Stimulated activated CD4-positive, alpha-beta T cell treated with anti-CD3 and anti-CD28 coated beads, TNF-alpha, amount 100 ng/mL, for 1 hour (primary cell): ENCODE results near the gene DGKE.

Experiments
- DNase-seq, 3 donors: peaks; one replicate each; pipeline ENCODE4 v3.0.0-alpha.2; 2020; ENCODE audit warnings: low read depth in 3 of 3, low spot score in 1 of 3

Gene DGKE

DNA sequence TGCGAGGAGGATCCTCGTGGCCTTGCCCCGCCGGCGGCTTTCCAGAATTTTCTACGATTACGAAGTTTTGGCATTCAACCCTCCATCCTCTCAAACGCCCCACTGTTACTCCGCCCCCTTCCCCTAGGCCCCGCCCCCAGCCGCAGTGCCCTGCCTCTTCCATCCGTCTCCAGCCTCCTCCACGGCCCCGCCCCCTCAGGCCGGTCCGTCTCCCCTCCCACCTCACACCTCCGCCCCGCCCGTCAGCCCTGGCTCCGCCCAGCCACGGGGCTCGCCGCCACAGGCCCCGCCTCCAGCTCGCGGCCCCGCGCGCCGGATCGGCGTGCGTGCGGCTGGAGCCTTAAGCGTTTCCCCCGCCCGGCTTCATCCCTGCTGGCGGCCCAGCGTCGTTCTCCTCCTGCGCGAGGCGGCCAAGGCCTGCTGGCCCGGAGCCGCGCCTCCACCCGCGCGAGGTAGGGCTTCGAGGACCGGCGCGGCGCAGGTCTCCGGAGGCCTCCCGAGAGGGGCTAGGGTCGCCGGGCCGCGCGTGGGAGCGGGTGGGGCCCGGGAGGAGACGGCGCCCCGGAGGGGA lies at the start of gene DGKE, which contains the start of gene C17orf67:
Gene DGKE (plus strand): TSS at position 343 of the 571 bp plus-strand sequence. CDS start 645 bp downstream, outside the sequence.
Gene C17orf67 (minus strand): TSS at position 112 of the 571 bp plus-strand sequence. CDS start 18,110 bp downstream, outside the sequence.
- DNase-seq, result peak; percentile 98 to 99 (median 99)

DNA sequence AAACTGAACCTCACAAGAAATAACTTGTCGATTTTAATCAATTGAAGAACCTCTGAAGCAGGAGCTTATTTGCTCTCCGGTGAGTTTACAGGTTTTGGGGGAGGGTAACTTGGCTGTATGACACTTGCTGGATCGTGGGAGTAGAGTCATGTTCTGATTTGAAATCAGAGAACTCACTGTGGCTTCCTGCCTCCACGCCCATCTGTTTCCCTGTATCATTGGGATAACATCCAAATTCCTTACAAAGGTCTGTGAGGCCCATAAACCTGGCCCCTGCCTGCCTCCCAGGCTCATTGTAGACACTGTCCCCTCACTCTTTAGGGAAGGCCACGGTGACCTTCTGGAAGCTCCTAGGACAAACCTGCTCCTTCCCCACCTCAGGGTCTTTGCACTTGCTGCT lies 48.5 kb upstream of the DGKE start:
- no peak for DNase-seq

DNA sequence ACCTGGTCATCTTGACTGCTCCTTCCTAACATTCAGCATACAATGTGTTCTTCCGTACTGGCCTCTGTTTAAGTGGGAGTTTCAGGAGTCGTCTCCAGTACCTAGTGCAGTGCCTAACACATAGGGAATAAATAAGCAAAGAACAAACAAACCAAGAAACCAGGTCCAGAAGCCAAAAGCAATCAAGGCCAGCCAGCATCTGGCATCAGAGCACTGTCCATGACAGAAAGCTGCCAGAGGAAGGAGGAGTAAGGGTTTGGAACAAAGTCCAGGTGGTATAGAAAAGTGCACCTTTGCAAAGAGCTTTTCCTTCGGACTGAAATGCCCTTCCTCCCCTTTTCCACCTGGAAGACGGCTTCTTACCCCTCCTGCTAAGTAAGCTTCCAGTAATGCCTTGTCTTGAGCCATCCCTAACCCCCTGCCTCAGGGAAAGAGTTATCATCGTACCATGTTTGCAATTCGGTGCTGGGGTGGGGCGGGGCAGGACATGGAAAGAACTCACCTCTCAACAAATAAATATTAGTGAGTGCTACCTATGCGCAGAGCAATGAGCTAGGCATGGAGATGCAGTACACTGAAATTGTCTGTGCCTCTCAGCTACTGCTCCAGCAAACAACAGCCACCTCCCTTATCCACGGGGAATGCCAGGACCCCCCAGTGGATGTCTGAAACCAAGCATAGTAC lies 47.8 kb upstream of the DGKE start:
- DNase-seq, result no peak

DNA sequence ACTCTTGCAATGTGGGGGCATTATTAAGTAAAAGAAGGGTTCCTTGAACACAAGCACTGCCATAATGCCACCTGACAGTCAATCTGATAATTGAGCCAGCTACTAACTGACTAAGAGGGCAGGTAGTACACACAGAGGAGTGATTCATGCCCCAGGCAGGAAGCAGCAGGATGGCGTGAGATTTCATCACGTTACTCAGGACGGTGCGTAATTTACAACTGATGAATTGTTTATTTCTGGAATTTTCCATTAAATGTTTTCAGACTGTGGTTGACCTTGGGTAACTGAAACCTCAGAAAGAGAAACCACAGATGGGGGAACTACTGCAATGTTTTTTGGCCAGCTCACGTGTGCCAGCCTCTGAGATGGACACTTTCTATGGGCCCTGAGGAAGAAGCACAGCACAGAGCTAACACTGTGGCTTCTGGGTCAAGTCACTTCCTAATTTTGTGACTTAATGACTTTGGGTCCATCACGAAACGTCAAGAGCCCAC lies 46.9 kb upstream of the DGKE start:
- peak in 1 of 3 donors; percentile 3 for DNase-seq

DNA sequence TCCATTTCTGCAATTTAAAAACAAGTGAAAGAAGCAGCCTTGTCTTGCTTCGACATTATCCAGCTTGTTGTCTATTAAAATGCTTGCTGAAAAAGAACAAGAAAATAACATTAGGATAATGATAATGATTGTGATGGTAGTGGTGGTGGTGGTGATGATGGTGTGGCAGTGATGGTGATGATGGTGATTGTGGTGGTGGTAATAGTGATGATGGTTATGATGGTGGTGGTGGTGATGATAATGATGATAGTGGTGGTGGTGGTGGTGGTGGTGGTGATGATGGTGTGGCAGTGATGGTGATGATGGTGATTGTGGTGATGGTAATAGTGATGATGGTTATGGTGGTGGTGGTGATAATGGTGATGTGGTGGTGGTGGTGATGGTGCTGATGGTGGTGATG lies 41.7 kb upstream of the DGKE start:
- DNase-seq, result no peak

DNA sequence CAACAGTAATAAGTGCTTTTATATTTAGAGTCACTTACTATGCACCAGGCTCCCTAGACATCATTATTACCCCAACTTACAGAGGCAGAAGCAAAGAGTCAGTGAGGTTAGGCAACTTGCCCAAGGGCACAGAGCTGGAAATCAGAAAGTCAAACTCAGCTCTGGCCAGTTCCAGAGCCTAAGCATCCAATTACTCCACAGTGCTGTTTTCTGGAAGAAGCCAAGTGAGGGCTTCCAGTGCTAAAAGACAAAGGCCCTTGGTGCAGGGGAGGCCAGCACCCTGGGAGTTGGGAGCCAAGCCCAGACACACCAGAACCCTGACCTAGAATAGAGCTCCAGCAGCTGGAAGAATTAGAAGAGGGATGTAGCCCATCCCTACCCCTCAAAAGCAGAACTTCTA lies 40.4 kb upstream of the DGKE start:
- DNase-seq, result no peak

DNA sequence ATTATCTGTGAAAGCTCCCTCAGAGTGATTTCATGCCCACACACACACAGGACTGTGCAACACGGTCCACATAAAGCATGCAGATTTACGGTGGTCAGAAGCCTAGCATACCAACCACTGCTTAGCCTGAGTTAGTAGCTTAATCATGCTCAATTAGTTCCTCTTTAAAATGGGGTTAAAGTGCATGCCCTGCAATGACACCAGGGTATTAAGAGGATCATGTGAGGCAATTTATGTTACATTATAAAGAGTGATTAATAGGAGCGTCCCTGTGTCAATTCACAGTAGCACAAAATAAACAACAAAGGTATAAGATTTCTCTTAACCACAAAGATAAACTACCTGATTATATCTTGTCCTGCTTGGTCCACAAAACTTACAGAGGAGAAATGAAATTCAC lies 40.0 kb upstream of the DGKE start:
- no peak for DNase-seq

DNA sequence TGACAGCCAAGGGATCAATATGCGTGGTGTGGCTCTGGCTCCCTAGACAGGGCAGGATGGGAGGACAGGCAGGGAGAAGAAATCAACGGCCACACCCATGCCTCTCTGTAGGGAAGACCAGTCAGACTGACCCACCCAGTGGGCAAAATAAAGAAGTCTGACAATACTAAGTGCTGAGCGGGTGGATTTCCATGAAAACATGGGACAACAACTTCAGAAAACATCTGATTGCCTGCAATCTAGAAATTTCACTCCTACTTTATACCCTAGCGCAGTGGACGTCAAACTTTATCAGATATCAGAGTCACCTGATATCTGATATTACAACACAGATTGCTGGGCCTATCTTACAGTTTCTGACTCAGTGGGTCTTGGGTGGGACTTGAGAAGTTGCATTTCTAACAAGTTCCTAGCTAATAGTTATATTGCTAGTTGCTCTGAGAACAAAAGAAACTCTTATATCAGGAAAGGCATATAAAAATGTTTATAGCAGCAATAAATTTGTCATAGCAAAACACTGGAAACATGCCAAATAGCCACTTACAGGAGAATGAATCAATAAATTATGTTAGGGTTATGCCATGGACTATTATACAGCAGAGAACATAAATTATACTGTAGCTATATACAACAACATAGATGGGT lies 38.6 kb upstream of the DGKE start:
- DNase-seq, result no peak

DNA sequence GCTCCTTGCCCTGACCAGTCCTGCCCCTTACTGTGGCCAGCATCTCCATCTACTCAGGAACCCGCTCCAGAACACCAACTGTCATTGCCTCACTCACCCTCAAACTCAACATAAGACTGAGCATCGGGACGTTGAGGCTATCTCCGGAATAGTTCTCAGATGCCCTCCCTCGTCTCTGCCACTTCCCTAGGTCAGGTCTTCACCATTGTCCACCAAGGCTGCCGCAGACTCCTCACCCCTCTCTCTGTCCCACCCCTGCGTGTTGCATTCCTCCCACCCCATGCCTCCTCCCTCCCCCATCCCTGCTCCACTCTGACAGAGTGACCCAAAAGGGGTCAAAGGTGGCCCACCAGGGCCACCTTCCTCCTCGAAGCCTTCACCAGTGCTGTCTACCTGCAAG lies 37.4 kb upstream of the DGKE start:
- no peak for DNase-seq

DNA sequence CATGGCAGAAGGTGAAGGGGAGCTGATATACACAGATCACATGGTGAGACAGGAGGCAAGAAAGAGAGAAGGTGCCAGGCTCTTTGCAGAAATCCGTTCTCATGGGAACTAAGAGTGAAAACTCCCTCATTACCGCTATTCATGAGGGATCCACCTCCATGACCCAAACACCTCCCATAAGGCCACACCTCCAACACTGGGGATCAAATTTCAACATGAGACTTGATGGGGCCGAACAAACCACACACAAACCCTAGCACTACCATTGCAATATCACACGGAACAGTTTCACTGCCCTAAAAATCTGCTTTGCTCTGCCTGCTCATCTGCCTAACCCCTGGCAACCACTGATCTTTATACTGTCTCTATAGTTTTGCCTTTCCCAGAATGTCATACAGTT lies 35.0 kb upstream of the DGKE start:
- DNase-seq, result no peak

DNA sequence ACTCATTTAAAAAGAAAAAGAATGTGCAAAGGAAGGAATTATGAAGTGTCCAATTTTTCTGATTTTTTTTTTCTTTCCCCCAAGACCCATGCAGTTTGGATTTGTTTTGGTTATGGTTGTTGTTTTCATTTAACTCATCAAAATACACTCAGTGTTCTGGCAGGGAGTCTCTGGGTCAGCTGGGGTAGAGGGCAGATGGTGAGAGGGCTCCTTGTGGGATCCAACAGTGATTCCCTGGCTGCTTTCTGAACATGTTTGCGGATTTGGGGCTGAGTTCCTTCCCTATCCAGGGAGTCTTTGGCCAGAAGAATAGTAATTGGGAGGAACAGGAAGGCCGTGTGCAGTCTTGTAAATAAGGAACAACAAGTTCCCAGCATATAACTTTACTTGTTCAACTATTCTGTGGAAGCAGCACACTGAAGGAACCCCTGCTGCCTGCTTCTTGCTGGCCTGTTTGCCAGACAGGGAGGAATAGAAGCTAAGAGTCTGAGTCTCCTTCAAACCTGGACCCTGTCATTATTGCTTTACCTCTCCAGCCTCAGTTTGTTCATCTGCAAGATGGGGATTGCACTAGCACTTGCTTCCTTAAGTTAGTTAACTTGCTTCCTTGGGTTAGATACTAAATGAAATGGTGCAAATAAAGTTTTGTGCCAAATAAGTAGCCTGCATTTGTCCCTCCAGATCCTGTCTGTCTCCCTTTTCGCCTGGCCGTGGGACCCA lies 32.3 kb upstream of the DGKE start:
- no peak for DNase-seq

DNA sequence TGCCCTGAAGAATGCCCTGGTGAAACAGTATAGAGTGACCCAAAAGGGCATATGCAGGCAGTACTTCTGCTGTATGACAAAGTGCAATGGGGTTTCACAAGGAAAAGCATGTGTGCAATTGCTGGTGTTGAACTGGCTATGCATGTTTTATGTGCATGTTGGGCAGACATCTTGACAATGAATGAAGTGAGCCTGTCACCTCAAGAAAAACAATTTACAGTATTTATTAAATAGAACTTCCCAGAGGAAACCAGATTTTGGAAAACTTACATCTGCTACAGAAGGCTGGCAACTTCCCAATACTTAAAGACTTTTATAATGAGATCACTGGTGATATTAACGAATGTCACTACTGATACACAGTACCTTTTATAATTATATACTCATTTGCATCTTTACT lies 30.9 kb upstream of the DGKE start:
- DNase-seq, result no peak

DNA sequence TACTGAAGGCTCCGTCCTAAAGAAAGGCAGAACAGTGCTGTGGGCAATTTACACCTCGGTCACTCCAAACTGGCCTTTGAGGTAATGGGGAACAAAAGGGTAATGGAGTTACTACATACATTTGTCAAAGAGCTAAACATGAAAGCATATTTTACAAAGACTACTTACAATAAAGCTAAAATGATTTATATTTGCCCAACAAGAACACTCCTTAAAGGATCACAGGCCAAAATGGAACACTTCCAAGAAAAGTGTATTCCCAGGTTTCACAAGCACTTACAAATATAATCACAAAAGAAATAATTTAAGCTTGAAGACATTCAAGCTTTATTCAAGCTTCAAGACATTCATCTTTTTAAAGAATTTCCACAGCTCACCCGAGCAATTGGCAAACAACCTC lies 29.5 kb upstream of the DGKE start:
- DNase-seq, result no peak

DNA sequence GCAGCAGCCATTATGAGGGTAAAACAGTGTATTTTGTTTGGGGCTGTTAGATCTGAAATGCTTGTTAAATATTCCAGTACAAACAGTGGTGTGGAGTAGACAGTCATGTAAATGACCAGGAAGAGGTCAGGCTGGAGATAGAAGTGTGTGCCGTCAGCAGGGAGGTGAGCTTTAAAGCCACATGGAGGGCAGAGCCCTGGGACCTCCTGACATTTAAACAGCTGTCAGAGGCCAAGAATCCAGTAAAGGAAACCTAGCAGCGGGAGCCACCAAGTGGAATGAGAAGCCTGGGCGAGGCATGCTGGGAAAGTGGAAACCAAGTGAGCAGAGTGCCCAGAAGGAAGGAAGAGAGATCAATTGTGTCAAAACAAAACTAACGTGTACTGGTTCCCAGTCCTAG lies 27.0 kb upstream of the DGKE start:
- no peak for DNase-seq

DNA sequence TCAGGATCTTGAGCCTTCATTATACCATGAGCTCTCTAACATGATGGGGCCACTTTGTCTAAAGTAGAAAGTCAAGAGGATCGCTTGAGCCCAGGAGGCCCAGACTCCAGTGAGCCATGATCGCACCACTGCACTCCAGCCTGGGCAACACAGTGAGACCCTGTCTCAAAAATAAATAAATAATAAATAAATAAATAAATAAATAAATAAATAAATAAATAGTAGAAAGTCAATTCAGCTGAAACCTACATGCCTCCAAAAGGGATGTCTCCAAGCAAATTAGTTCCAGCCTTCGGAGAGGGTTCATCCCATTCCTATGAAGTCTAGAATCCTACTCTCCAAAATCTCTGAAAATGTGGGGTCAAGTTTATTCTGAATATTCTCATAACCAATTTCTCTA lies 26.2 kb upstream of the DGKE start:
- no peak for DNase-seq

DNA sequence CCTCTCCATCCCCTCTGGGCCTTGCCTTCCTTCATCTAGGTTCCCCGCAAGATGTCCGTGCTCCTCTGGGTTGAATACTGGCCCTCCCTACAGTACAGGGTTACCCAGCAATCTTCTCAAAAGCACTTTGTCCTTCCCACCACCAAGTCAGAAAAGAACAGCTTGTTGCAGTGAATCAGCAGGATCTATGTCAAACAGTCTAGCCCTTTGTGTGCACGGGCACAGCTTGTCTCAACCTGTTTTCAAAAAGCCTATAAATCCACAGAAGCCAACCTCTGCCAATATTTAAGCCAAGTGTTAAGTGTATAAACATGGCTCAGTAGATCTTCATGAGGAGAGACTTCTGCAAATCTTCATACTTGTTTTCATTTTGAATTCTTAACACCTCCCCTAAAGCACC lies 25.4 kb upstream of the DGKE start:
- DNase-seq, result no peak

DNA sequence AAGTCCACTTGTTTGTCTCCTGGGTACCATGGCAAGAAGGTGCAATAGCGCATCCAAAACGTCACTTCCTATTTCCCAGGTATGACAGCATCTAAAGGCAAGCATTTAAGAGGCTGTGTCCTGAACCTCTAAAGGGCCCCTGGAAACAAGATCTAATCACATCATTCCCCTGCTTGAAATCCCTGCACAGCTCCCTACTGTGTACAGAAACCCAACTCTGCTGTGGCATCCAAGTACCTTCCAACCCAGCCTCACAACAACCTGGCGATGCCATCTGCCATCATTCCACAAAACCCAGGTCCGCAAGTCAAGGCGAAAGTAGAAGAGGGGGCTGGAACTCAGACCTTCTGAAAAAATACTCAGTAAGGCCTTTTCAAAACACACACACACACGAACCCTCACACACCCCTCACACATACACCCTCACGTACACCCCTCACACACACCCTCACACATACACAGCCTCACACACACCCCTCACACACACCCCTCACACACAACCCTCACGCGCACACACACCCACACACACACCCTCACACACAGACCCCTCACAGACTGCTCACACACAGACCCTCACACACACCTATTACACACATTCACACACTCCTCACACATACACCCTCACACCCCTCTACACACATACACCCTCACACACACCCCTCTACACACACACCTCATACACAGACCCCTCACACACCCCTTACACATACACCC lies 24.7 kb upstream of the DGKE start:
- no peak for DNase-seq

DNA sequence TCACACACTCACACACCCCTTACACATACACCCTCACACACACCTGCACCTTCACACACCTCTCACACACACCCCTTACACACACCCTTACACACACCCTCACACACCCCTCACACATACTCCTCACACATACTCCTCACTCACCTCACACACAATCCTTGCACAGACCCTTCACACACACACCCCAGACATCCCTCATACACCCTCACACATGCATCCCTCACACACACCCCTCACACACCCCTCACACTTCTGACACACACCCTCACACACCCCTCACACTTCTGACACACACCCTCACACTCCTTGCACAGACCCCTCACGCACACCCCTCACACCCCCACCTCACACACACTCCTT lies 24.2 kb upstream of the DGKE start:
- no peak for DNase-seq

DNA sequence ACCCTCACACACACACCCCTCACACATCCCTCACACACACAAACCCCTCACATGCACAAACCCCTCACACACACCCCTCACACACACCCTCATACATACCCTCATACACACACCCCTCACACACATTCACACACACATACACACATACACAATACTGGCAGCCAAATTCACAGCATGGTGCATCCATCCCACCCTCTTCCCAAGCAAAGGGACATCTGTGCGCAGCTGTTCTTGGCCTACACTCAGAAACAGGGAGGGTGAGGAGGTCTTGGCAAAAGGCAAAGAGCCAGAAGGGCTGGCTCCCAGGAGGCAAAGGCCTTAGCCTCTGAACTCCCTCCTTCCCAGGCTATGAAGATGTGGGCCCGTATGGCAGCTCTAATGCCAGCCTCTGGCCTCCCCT lies 23.6 kb upstream of the DGKE start:
- DNase-seq, result no peak

DNA sequence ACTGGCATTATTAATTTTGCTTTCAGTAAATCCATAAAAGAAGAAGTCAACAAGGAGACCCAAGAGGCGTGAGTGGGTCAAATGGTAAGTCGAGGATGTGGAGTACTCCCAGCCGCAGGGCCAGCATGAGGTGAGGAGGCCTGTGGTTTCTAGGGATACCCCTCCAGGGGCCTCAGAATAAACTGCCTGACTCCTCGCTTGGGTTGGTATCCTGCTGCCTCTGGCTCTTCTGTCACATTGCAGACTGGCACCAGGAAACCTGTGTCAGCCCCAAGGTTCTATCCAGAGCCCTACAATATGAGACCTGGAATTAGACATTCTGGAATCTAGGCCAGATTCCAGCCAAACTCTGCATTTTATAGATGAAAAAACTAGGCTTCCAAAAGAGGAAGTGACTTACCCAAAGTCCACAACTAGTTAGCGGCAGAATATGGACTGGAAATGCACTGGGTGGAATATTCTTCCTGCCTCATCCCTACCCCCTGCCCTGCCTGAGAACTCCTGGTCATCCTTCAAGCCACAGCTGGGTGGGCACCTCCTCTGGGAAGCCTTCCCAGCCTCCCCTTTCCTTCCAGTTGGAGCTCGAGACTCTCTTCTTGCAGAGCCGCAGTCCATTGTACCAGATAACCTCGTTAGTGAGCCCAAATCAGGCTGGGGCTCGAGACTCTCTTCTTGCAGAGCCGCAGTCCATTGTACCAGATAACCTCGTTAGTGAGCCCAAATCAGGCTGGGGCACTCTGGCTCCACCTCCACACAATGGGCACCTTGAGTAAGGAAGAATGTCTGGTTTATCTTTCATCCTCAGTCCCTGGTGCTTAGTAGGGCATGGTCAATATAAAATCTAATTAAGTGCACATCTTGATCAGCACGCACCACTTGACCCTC lies 22.8 kb upstream of the DGKE start:
- no peak for DNase-seq
